HG02885 (cell line): Measurements from ENCODE around the gene OR51B2.
"Not testable (repeated sequence)": the region's sequence is repeated elsewhere in the genome, so short reads cannot be mapped to it uniquely, and the experiment has no call there.

ENCODE experiments used
- ATAC-seq: cut with Tn5 transposase; IDR thresholded peaks from one replicate; pipeline ENCODE4 v1.9.1; 2021; ENCODE audit warnings: mild to moderate bottlenecking; ENCODE audit not compliant: unreplicated experiment, poor library complexity

OR51B2 gene, protein sequence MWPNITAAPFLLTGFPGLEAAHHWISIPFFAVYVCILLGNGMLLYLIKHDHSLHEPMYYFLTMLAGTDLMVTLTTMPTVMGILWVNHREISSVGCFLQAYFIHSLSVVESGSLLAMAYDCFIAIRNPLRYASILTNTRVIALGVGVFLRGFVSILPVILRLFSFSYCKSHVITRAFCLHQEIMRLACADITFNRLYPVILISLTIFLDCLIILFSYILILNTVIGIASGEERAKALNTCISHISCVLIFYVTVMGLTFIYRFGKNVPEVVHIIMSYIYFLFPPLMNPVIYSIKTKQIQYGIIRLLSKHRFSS

DNA sequence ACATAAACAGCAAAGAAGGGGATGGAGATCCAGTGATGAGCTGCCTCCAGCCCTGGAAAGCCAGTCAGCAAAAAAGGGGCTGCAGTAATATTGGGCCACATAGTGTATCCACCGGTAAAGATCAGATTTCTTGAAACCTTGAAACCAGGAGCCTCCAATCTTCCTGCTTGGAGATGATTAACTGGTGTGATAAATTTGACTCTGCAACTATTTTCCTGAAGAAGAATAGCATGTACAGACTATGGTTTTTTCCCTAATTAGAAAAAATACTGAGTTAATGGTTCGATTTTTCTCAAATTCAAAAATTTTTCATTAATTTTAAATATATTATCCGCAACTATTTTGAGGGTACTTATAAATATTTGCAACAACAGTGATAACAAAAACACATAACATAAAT, at the start of gene OR51B2:
Gene OR51B2 (minus strand): TSS at position 101 of the 400 bp plus-strand sequence. CDS start 0 bp downstream, at position 101.
- no peak for ATAC-seq

- ATAC-seq = no peak
Measured at GRCh38 chr11:5369789-5370188, 45.7 kb upstream of the OR51B2 start.

DNA sequence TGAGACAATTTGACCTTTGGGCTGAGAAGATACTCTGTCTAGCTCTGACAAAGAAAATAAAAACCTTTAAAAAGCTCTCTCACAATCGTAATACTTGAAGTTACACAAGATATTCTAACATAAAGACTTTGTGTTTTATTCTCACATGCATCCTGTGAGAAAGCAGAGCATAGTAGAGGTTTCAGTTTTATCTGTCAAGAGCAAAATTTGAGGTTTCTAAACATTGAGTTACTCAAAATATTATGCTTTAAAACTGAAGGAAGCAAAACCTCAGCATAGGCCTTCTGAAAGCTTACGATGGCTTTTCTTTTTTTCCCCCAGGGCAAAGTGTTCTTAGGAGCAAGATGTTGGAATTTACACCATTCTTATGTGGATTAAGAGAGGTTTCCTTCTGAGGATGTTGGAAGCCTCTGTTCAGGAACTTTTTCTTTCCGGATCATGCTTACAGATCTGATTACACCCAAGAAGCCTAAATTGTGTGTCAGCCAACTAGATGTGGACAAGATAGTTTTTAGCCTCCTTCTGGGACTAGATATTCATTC, 44.5 kb upstream of the OR51B2 start:
- ATAC-seq = no peak

GRCh38 chr11:5367448-5368074, 43.5 kb upstream of the OR51B2 start:
- no peak for ATAC-seq

DNA sequence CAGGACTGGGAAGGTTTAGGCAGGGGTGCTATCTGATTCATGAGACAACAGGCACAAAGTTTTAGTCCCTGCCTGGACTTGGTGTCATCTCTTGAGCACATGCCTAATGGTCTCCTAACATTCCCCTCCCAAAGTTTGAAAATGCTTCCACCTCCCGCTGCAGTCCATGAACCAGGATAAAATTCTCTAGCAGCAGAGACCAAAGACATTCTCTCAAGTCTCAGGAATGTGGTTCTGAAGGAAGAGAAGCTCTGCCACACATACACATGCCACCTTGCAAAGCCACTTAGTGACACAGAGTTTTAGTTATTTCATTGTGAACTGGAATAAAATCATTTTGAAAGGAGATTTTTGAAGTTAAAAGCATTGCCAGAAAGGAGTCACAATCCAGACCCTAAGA, 42.8 kb upstream of the OR51B2 start:
- no peak for ATAC-seq

GRCh38 chr11:5366365-5366764, 42.3 kb upstream of the OR51B2 start:
- ATAC-seq = not testable (repeated sequence)

GRCh38 chr11:5364214-5364613, 40.1 kb upstream of the OR51B2 start:
- no peak for ATAC-seq

- no peak for ATAC-seq
Measured at GRCh38 chr11:5363679-5364078, 39.6 kb upstream of the OR51B2 start.

DNA sequence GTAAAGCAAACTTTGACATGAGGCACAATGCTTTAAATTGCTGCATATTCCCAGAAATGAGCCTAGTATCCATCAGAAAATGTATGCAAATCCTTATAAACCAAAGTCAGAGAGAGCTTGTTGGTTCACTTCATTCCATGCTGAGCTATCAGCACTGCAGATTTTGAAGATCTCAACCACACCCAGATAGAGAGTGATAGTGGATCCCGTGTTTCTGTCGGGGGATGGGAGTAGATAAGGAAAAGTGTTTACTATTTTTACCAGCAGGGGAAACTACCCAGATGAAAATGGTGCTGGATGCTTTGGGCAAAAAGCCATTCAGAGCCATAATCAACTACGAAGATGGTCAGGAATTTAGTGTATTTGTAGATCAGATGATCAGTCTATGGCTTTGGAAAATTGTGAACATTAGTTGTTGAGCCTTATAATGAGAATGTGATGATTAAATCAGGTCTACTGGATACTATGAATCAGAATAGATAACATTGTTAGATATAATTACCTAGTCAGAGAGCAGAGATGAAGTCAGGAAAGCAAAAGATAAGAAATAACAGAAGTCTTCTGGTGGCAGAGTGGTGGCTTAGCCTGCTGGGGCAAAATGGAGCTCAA, 38.0 kb upstream of the OR51B2 start:
- no peak for ATAC-seq

DNA sequence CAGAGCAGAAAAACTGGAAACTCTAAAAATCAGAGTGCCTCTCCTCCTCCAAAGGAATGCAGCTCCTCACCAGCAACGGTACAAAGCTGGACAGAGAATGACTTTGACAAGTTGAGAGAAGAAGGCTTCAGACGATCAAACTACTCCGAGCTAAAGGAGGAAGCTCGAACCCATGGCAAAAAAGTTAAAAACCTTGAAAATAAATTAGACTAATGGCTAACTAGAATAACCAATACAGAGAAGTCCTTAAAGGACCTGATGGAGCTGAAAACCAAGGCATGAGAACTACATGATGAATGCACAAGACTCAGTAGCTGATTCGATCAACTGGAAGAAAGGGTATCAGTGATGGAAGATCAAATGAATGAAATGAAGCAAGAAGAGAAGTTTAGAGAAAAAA, 31.9 kb upstream of the OR51B2 start:
- not testable (repeated sequence) for ATAC-seq

- ATAC-seq = no peak
Measured at GRCh38 chr11:5351208-5351607, 27.1 kb upstream of the OR51B2 start, which contains the start of gene OR51B6. Gene OR51B6, plus strand, starts transcription at chr11:5351508. Its CDS starts 0 bp downstream, at chr11:5351508.

- ATAC-seq = no peak
Measured at GRCh38 chr11:5349550-5349949, 25.5 kb upstream of the OR51B2 start.

GRCh38 chr11:5348551-5349194, 24.6 kb upstream of the OR51B2 start:
- no peak for ATAC-seq

DNA sequence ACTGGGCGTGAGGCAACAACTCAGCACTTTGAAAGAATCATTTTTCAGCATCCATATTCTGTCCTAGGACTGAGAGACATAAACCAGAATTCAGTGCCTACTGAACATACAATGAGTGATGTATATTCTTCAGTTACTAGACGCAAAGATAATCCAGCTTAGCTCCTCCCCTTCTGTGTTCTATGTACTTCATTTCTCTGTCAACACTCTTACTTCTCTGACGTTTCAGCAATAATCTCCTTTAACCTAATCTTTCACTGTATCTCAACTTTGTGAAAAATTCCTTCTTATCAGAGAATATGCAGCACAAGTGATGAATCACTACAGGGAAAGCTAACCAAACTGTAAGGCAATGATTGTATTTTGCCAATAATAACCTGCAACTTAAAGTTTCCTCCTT, 21.7 kb upstream of the OR51B2 start:
- no peak for ATAC-seq

DNA sequence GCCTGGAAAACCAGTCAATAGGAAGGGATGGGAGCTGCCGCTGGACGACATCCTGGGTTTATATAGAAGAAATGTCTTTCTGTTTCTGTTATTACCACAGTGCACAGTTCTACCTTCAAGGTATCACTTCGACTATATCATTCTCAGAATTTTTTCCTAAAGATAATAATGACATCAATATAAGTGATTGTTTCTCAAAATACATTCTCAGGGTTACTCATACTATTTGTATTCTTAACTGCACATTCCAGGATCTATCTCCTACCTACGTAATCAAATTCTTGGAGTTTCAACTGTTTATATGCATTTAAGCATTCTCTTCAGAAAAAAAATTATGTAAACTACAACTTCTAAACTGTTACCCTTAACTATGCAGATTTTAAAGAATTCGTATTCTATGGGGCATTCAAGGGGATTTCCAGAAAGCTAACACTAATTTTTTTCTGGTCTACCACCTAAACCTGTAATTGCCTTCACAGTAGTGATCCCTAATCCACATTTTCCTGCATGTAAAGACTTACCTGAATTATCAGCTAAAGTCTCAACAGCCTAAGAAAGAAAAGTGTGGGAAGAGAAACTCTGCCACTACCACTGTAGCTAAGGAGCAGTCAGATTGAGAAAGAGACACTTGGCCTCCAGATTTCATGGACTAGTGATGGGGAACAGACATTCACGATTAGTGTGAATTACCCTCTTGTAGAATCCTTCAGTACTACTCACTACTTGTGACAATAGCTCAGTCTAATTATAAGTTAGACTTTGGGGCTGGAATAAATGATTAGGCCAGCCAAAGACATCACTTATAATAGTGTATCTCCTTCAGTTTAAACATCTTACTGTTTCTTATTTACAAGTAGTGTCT, 19.6 kb upstream of the OR51B2 start, which contains the start of gene OR51B5:
Gene OR51B5 (minus strand): TSS at position 51 of the 862 bp plus-strand sequence. CDS start 0 bp downstream, at position 51.
- ATAC-seq = no peak

DNA sequence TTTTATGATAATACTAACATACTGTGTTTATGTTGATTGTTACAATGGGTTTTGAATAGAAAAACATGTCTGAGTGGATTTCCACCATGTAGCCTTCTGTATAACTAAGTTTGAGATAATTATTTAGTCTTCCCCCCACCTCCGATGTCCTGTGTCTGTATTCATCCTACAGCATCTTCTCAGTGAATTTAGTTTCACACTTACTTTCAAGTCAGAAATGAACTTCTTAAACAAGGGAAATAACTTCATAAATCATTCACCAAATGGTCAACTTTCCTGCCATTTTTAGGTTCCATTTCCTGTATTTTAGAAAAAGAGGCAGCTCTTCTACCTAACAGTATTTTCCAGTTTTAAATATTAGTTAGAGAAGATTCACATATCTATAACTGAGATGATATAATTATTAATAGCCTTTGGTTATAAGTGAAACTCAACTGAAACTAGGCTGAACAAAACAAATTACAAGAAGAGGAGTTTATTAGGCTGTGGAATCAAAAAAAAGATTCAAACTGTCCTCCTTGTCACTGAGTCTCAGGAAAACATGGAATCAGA, 15.8 kb upstream of the OR51B2 start:
- ATAC-seq = no peak

DNA sequence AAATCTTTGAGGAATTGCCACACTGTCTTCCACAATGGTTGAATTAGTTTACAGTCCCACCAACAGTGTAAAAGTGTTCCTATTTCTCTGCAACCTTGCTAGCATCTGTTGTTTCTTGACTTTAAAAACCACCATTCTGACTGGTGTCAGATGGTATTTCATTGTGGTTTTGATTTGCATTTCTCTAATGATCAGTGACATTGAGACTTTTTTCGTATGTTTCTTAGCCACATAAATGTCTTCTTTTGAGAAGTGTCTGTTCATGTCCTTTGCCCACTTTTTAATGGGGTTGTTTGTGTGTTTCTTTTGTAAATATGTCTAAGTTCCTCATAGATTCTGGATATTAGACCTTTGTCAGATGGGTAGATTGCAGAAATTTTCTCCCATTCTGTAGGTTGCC, 13.2 kb upstream of the OR51B2 start:
- ATAC-seq = not testable (repeated sequence)

DNA sequence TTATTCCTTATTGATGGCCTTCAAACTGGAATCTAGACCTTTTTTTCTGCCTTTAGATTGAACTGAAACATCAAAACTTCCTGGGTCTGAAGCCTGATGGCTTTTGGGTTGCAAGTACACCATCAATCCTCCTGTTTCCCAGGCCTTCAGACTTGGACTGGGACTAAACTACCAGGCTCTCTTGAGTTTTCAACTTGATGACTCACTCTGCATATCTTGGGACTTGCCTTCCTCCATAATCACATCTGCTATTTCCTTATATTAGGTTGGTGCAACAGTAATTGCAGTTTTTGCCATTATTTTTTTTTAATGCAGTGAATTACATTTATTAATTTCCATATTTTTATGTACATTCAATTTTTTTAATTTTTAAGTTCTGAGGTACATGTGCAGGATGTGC, 12.2 kb upstream of the OR51B2 start:
- no peak for ATAC-seq

GRCh38 chr11:5335170-5335569, 11.1 kb upstream of the OR51B2 start:
- ATAC-seq = no peak
